Brain microvascular endothelial cell (primary cell): Measurements from ENCODE around the gene SCAI.
"Not testable (repeated sequence)": the region's sequence is repeated elsewhere in the genome, so short reads cannot be mapped to it uniquely, and the experiment has no call there.

Experiments used
- DNase-seq: peaks from one replicate; pipeline ENCODE4 v3.0.0-alpha.2; 2020
- H3K27ac ChIP-seq: fragments of 250-450 bp; sonication (Bioruptor Pico); 2 replicates; pipeline ENCODE4 v1.5.1; 2020; ENCODE audit warnings: mild to moderate bottlenecking, moderate library complexity
- H3K27me3 ChIP-seq: fragments of 250-450 bp; sonication (Bioruptor Pico); replicated peaks from 2 replicates; pipeline ENCODE4 v1.5.1; 2020; ENCODE audit warnings: mild to moderate bottlenecking
- H3K36me3 ChIP-seq: fragments of 250-450 bp; sonication (Bioruptor Pico); replicated peaks from 2 replicates; pipeline ENCODE4 v1.5.1; 2020; ENCODE audit warnings: mild to moderate bottlenecking
- H3K4me3 ChIP-seq: 2 replicates; pipeline ENCODE4 v1.5.1; 2011; ENCODE audit warnings: low read depth, mild to moderate bottlenecking, control low read depth, low read length, moderate library complexity
- in situ Hi-C: cut with HindIII; loops from 2 replicates; pipeline ENCODE4 v1.10.0; 2017; ENCODE audit warnings: low sequenced_read_pairs, low pct_ligation_motif_present
- TF ChIP-seq, protein P1 (sequence below): IDR thresholded peaks from 2 replicates; pipeline ENCODE4 v1.5.1; 2011; ENCODE audit warnings: low read depth, mild to moderate bottlenecking, moderate library complexity, low read length, control low read depth, inconsistent platforms; ENCODE audit errors: missing control alignments

Gene SCAI

DNA sequence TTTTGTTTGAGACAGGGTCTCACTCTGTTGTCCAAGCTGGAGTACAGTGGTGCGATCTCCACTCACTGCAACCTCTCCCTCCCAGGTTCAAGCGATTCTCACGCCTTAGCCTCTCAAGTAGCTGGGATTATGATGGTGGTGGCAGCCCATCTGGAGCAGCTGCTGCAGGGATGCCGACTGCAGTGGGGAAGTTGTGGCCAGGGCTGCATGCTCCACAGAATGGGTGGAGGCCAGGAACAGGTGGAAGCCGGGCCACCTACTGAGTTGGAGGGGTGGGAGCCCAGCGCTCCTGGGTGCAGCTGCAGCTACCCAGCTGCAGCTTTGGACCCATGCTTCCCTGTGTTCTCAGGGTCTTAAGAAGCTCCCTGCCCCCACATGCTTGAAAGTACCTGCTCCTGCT lies 99.7 kb downstream of the SCAI start:
- TF ChIP-seq, protein P1, sequence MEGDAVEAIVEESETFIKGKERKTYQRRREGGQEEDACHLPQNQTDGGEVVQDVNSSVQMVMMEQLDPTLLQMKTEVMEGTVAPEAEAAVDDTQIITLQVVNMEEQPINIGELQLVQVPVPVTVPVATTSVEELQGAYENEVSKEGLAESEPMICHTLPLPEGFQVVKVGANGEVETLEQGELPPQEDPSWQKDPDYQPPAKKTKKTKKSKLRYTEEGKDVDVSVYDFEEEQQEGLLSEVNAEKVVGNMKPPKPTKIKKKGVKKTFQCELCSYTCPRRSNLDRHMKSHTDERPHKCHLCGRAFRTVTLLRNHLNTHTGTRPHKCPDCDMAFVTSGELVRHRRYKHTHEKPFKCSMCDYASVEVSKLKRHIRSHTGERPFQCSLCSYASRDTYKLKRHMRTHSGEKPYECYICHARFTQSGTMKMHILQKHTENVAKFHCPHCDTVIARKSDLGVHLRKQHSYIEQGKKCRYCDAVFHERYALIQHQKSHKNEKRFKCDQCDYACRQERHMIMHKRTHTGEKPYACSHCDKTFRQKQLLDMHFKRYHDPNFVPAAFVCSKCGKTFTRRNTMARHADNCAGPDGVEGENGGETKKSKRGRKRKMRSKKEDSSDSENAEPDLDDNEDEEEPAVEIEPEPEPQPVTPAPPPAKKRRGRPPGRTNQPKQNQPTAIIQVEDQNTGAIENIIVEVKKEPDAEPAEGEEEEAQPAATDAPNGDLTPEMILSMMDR = no peak
- in situ Hi-C loops = no loop called here
- no peaks in the 10 kb centered on the region for H3K36me3 ChIP-seq
- no peaks in the 10 kb centered on the region for H3K27me3 ChIP-seq
- no peak overlapping the region for H3K27ac ChIP-seq
- H3K4me3 ChIP-seq = no peak overlapping the region
- DNase-seq = no peak

DNA sequence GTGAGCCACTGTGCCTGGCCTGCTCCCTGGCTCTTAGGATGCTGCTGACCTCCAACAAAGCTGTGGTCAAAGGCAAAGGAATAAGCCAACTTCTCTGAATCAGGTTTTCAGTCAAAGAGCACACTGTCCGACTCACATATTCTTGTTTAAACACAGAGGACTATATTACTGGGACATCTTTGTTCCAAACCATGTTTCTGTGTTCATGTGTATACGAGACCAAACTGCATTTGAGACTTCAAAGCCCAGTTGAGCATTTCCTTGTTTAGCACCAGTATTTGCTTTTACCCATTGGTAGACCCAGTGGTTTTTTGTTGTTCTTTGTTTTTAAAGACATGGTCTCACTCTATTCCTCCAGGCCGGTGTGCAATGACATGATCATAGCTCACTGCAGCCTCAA lies 100.2 kb downstream of the SCAI start:
- no peak overlapping the region for H3K4me3 ChIP-seq
- TF ChIP-seq, protein P1 = no peak
- DNase-seq = no peak
- H3K36me3 ChIP-seq = no peaks in the 10 kb centered on the region
- no peak overlapping the region for H3K27ac ChIP-seq
- H3K27me3 ChIP-seq = no peaks in the 10 kb centered on the region
- in situ Hi-C loops = no loop called here

DNA sequence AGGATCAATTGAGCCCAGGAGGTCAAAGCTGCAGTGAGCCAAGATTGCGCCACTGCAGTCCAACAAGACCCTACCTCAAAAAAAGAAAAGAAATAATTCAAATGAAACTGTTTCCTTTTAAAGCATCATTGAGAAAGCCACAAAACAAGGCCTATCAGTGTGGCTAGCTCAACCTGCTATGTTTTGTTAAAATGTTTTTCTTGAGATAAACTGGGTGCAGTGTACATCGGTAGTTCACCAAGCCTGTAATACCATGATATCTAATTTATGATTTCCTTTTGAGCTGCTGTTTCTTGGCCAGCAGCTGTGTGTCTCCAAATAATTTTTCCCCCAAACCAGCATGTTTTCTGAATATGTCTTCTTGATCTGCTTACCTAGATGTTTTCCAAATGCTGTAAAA lies 105.2 kb downstream of the SCAI start:
- in situ Hi-C loops = no loop called here
- no peak for DNase-seq
- TF ChIP-seq, protein P1 = no peak
- Histone ChIP-seq H3K4me3 (no peak overlapping the region), H3K36me3 (no peaks in the 10 kb centered on the region), H3K27ac (no peak overlapping the region), H3K27me3 (no peaks in the 10 kb centered on the region)

DNA sequence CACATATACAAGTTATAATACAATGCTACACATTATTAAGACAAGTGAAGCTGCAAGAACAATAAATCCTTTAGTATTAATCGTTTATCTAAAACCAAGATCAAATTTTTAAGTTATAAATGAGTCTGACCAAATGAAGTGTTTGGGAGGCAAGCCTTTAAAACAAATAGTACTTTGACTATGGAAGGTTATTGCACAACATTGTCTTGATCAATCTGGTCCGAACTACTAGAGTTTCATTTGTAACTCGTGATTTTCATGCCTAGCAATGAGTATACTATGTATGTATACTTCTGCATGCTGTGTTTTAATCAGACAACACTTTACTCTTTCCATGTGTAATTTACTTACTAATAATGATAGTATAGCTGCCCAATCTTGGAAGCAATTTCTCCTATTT lies 115.3 kb downstream of the SCAI start:
- no peak overlapping the region for H3K4me3 ChIP-seq
- in situ Hi-C loops = no loop called here
- DNase-seq = no peak
- TF ChIP-seq, protein P1 = no peak
- no peaks in the 10 kb centered on the region for H3K27me3 ChIP-seq
- H3K36me3 ChIP-seq = no peaks in the 10 kb centered on the region
- no peak overlapping the region for H3K27ac ChIP-seq

DNA sequence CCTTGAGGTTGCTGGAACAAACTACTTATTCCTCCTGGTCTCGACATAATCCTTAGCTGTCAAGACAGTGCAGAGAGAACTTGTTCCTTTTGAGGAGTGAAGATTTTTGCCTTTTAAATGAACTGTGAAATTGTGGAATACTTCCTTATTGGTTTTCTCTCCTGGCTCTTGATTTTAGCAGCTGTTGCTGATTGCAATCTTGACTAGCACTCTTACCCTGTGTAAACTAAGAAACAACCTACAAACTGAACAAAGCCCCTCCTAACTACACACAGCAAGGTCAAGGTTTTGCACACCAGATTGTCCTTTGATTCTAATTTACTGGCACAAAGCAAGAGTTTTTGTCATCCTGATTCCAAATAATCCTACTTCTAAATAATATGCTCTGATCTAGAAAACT lies 118.4 kb downstream of the SCAI start:
- in situ Hi-C loops = no loop called here
- Histone ChIP-seq H3K4me3 (no peak overlapping the region), H3K27me3 (no peaks in the 10 kb centered on the region), H3K36me3 (no peaks in the 10 kb centered on the region), H3K27ac (no peak overlapping the region)
- no peak for DNase-seq
- TF ChIP-seq, protein P1 = no peak

DNA sequence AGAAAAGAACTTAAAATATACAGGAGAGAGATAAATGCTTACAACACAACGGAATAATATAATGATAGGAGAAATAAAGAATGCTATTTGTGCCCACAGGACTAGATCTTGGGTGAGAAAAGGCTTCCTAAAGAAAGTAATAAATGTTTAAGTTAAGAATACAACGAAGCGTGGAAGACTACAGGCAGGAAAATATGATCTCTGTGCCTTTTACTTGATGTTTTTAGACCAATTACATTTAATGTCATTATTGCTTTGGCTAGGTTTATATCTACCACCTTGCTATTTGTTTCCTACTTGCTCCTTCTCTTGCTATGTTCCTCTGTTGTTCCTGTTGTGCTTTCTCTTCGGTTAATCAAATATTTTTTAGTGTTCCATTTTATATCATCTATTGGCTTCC lies 122.3 kb downstream of the SCAI start:
- TF ChIP-seq, protein P1 = no peak

DNA sequence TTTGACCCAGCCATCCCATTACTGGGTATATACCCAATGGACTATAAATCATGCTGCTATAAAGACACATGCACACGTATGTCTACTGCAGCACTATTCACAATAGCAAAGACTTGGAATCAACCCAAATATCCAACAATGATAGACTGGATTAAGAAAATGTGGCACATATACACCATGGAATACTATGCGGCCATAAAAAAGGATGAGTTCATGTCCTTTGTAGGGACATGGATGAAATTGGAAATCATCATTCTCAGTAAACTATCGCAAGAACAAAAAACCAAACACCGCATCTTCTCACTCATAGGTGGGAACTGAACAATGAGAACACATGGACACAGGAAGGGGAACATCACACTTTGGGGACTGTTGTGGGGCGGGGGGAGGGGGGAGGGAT lies 127.7 kb downstream of the SCAI start:
- H3K4me3 ChIP-seq, H3K27ac ChIP-seq, H3K27me3 ChIP-seq, in situ Hi-C loops, H3K36me3 ChIP-seq, DNase-seq: not testable (repeated sequence)

More for the DNA sequence above, 122.3 kb downstream of the SCAI start:
- Histone ChIP-seq H3K27me3 (no peaks in the 10 kb centered on the region), H3K27ac (no peak overlapping the region), H3K4me3 (no peak overlapping the region), H3K36me3 (no peaks in the 10 kb centered on the region)
- DNase-seq = no peak
- in situ Hi-C loops = no loop called here

DNA sequence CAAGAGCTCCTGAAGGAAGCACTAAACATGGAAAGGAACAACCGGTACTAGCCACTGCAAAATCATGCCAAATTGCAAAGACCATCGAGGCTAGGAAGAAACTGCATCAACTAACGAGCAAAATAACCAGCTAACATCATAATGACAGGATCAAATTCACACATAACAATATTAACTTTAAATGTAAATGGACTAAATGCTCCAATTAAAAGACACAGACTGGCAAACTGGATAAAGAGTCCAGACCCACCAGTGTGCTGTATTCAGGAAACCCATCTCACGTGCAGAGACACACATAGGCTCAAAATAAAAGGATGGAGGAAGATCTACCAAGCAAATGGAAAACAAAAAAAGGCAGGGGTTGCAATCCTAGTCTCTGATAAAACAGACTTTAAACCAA lies 131.3 kb downstream of the SCAI start:
- H3K27ac ChIP-seq, DNase-seq, H3K27me3 ChIP-seq, in situ Hi-C loops, H3K36me3 ChIP-seq, H3K4me3 ChIP-seq: not testable (repeated sequence)
